GM12865 (cell line): ENCODE data around the gene ZNF576.

Experiments
- DNase-seq: peaks from one replicate; pipeline ENCODE4 v3.0.0; 2010; ENCODE audit warnings: low read depth
- H3K4me3 ChIP-seq: 2 replicates; pipeline ENCODE4 v1.5.1; 2011; ENCODE audit warnings: mild to moderate bottlenecking, low read depth, low read length, control low read depth
- CTCF ChIP-seq: IDR thresholded peaks from 2 replicates; pipeline ENCODE4 v1.5.1; 2011; ENCODE audit warnings: low read length, control low read depth, low read depth, inconsistent platforms; ENCODE audit not compliant: insufficient read depth; ENCODE audit errors: missing control alignments

ZNF576 gene

DNA sequence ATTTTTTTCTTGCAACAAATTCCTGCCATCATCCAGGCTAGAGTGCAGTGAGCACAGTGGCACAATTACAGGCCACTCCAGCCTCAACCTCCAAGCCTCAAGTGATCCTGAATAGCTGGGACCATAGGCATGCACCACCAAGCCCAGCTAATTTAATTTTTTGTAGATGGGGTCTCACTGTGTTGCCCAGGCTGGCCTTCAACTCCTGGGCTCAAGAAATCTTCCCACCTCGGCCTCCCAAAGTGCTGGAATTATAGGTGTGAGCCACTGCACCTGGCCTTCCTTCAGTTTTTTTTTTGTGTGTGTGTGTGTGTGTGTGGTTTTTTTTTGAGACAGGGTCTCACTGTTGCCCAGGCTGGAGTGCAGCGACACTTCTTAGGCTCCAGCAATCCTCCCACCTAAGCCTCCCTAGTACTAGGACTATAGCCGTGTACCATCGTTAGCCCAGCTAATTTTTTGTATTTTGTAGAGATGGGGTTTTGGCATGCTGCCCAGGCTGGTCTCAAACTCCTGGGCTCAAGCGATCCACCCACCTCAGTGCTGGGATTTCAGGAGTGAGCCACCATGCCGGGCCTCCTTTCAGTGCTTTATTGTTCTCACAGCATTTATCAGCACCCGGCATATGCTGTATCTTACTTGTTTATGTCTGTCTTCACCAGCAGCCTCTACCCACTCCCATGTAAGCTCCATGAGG lies 9.6 kb downstream of the ZNF576 start:
- H3K4me3 ChIP-seq = no peak overlapping the region
- no peak for DNase-seq
- no peak for TF ChIP-seq CTCF

DNA sequence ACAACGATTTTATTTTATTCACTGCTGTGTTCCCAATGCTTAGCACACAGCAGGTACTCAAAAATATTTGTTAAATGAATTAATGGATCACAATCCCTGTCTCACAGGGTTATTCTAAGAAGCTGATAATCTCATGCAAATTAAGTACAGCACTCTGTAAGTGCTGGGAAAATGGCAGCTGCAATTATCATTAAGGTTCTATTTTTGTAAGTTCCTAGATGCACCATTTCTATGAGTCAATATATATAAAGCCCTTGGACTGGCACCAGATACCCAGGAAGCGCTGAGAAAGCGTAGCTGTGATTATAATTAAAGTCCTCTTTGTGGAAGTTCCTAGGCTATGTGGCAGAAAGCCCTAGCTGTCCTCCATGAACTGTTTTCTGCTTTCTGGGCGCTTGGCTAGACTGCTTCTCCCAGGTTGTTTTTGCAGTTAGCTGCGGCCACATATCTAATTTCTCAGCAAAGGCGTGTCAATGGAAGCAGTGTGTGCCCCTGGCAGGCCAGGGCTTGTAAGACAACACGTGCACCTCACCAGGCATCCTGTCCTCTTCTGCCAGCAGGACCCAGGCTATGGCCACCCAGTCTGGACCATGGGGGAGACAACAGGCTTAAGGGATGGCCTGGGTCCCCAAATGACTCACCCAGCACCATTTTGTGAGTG lies 10.3 kb downstream of the ZNF576 start:
- no peak for DNase-seq
- H3K4me3 ChIP-seq = no peak overlapping the region
- no peak for TF ChIP-seq CTCF

- no peak for DNase-seq
- no peak for TF ChIP-seq CTCF
- H3K4me3 ChIP-seq = no peak overlapping the region
Measured at GRCh38 chr19:43607238-43608205, 11.1 kb downstream of the ZNF576 start.

GRCh38 chr19:43609872-43610271 lies 13.5 kb downstream of the ZNF576 start:
- no peak for TF ChIP-seq CTCF
- H3K4me3 ChIP-seq = no peak overlapping the region
- DNase-seq = no peak

GRCh38 chr19:43610493-43610892 lies 14.1 kb downstream of the ZNF576 start:
- DNase-seq = no peak
- no peak overlapping the region for H3K4me3 ChIP-seq
- no peak for TF ChIP-seq CTCF

GRCh38 chr19:43611788-43612187 lies 15.4 kb downstream of the ZNF576 start, which contains the start of gene SRRM5:
TSS of gene SRRM5 (plus strand) at chr19:43612088. CDS start at chr19:43612122, 34 bp downstream.
- TF ChIP-seq CTCF = no peak
- H3K4me3 ChIP-seq = no peak within 1 kb of the TSS
- no peak for DNase-seq
